CD14-positive monocyte (primary cell): ENCODE results near the gene HNMT. TPM values are rescaled to one million over a fixed set of nuclear protein-coding genes. Genes with fewer than 3 reads are reported as not detected.
A peak's percentile ranks its signal among the peaks of the same experiment; 100 is the strongest.

Experiments used
- DNase-seq, 3 donors: peaks; one replicate each; pipeline ENCODE4 v3.0.0-alpha.2; 2011 to 2022
- H2AFZ ChIP-seq: 2 replicates; pipeline ENCODE4 v1.6.0; 2012; ENCODE audit warnings: mild to moderate bottlenecking, low read depth, low read length, inconsistent platforms; ENCODE audit not compliant: insufficient read depth, poor library complexity, severe bottlenecking
- H3K27ac ChIP-seq, 2 donors: 1 replicate in 1 of 2; 2 replicates in 1 of 2; pipeline ENCODE4 v1.5.1; 2012 to 2013; ENCODE audit warnings: low read length in 2 of 2, control low read depth in 1 of 2, inconsistent platforms in 1 of 2, low read depth in 1 of 2, mild to moderate bottlenecking in 1 of 2
- H3K27me3 ChIP-seq, 2 donors: one replicate each; pipeline versions ENCODE4 v1.6.0 to v1.6.1; 2011 to 2013; ENCODE audit warnings: low read length in 2 of 2; ENCODE audit not compliant: control insufficient read depth in 2 of 2, insufficient read depth in 2 of 2
- H3K36me3 ChIP-seq, 2 donors: replicated peaks in 1 of 2; 1 replicate in 1 of 2; 2 replicates in 1 of 2; pipeline versions ENCODE4 v1.5.1 to v1.6.1; 2012 to 2013; ENCODE audit warnings: low read length in 2 of 2, control low read depth in 1 of 2, inconsistent platforms in 1 of 2, mild to moderate bottlenecking in 1 of 2; ENCODE audit not compliant: insufficient read depth in 2 of 2, control insufficient read depth in 1 of 2
- H3K4me1 ChIP-seq, 2 donors: 1 replicate in 1 of 2; 2 replicates in 1 of 2; pipeline versions ENCODE4 v1.5.1 to v1.6.1; 2012 to 2013; ENCODE audit warnings: low read length in 2 of 2, control low read depth in 1 of 2, inconsistent platforms in 1 of 2, mild to moderate bottlenecking in 1 of 2, moderate library complexity in 1 of 2; ENCODE audit not compliant: insufficient read depth in 2 of 2, control insufficient read depth in 1 of 2
- H3K4me2 ChIP-seq: replicated peaks from 2 replicates; pipeline ENCODE3; 2012; ENCODE audit warnings: low read length, moderate library complexity, mild to moderate bottlenecking; ENCODE audit not compliant: poor library complexity, severe bottlenecking; ENCODE audit errors: extremely low read depth
- H3K4me3 ChIP-seq, 3 experiments: fragments of 200-600 bp in 1 of 3; sonication (generic) in 1 of 3; replicated peaks in 1 of 3; 1 replicate in 2 of 3; 2 replicates in 1 of 3; pipeline ENCODE4 v1.5.1; 2011 to 2013; ENCODE audit warnings: low read length in 3 of 3, mild to moderate bottlenecking in 3 of 3, control low read depth in 2 of 3, low read depth in 2 of 3, inconsistent platforms in 1 of 3, moderate library complexity in 1 of 3
- H3K79me2 ChIP-seq: 2 replicates; pipeline ENCODE4 v1.6.0; 2012; ENCODE audit warnings: mild to moderate bottlenecking, control low read depth, inconsistent platforms, low read length, moderate library complexity; ENCODE audit not compliant: insufficient read depth
- H3K9ac ChIP-seq: 2 replicates; pipeline ENCODE4 v1.6.0; 2017; ENCODE audit warnings: low read length, mild to moderate bottlenecking; ENCODE audit not compliant: insufficient read depth, poor library complexity, severe bottlenecking
- H3K9me3 ChIP-seq, 2 donors: replicated peaks in 1 of 2; 1 replicate in 1 of 2; 2 replicates in 1 of 2; pipeline versions ENCODE4 v1.5.1 to v1.6.1; 2012 to 2013; ENCODE audit warnings: low read length in 2 of 2, control low read depth in 1 of 2; ENCODE audit not compliant: control insufficient read depth in 1 of 2, insufficient read depth in 1 of 2
- H4K20me1 ChIP-seq: 2 replicates; pipeline ENCODE4 v1.6.0; 2012; ENCODE audit warnings: mild to moderate bottlenecking, low read length, control low read depth, moderate library complexity; ENCODE audit not compliant: insufficient read depth
- H3K27ac Mint-ChIP-seq, 7 donors: one replicate each; pipeline ENCODE4 v1.8.0; 2020; ENCODE audit warnings: mild to moderate bottlenecking in 7 of 7, mixed read lengths in 7 of 7, moderate library complexity in 6 of 7, inconsistent platforms in 2 of 7
- H3K27me3 Mint-ChIP-seq, 3 donors: one replicate each; pipeline ENCODE4 v1.8.0; 2021 to 2022; ENCODE audit warnings: low read depth in 3 of 3, mild to moderate bottlenecking in 3 of 3, mixed read lengths in 3 of 3, moderate library complexity in 3 of 3, inconsistent platforms in 1 of 3
- H3K36me3 Mint-ChIP-seq, 2 donors: one replicate each; pipeline ENCODE4 v1.8.0; 2020; ENCODE audit warnings: mixed read lengths in 2 of 2, inconsistent platforms in 1 of 2, mild to moderate bottlenecking in 1 of 2
- H3K4me1 Mint-ChIP-seq: one replicate; pipeline ENCODE4 v1.8.0; 2020; ENCODE audit warnings: mild to moderate bottlenecking, mixed read lengths
- H3K4me3 Mint-ChIP-seq, 2 donors: one replicate each; pipeline ENCODE4 v1.8.0; 2020; ENCODE audit warnings: mild to moderate bottlenecking in 2 of 2, mixed read lengths in 2 of 2, moderate library complexity in 1 of 2
- H3K9me3 Mint-ChIP-seq, 7 donors: one replicate each; pipeline ENCODE4 v1.8.0; 2020 to 2022; ENCODE audit warnings: mixed read lengths in 7 of 7, mild to moderate bottlenecking in 6 of 7, moderate library complexity in 6 of 7, inconsistent platforms in 2 of 7
- WGBS: methylation state at CpG from one replicate; pipeline ENCODE4 v1.1.5; 2013; ENCODE audit warnings: missing lambda C conversion rate; ENCODE audit not compliant: insufficient coverage; 5-methylcytosine and 5-hydroxymethylcytosine counted together
- intact Hi-C, 2 donors: fragments of 100-400 bp; cut with micrococcal nuclease; formaldehyde crosslinking; loops; one replicate each; pipeline versions ENCODE4 v1.15.0 to v1.15.1; 2023
- polyA plus RNA-seq, 3 donors: library from polyadenylated mRNA; depleted of rRNA in 1 of 3; unstranded in 2 of 3; stranded (reverse) in 1 of 3; fragments of 300-500 nt in 2 of 3; fragments of >200 nt in 1 of 3; fragmentation: Illumina TruSeq in 2 of 3; gene quantifications; 1 replicate in 2 of 3; 2 replicates in 1 of 3; pipeline ENCODE4 v1.2.3, GENCODE V29; 2012 to 2021
- TF ChIP-seq, protein P1 (sequence below): fragments of 200-600 bp; IDR thresholded peaks from one replicate; pipeline ENCODE4 v1.8.0; 2022; ENCODE audit warnings: antibody characterized with exemption, mild to moderate bottlenecking

HNMT gene
- polyA plus RNA-seq, 3 donors: 83.0 to 118 (median 109) TPM

DNA sequence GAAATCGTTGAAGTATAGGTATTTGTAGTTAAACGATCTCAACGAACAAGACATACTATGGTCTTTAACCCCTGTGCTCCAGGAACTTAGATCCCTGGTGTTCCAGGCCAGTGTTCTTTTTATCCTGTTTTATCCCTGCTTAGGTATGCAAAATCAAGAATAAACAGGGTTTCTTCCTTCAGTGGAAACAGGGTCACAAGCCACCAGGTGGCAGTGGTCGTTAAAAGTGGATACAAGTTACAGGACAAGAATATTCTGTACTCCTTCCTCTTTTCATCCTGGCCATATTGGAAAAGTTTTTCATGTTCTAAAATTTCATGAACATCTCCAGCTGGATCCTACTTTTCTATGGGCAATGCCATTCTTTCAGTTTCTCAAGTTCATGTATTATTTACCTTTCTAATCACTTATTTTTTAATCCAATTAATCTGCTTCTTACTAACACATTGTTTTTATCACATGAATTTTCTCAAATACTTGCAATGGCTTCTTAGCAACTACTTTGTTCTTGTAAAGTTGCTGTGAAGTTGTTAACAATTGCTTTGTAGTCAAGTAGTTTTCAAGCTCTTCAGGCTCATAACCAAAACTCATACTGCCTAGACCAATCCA is 16.4 kb upstream of the HNMT start:
- no peak overlapping the region for H3K4me3 ChIP-seq
- peak overlapping the region in 1 of 7 donors; percentile 52 for H3K27ac Mint-ChIP-seq
- H3K9ac ChIP-seq: no peak overlapping the region
- H3K27me3 ChIP-seq: no peaks in the 10 kb centered on the region
- no peaks in the 10 kb centered on the region for H3K9me3 ChIP-seq
- no peaks in the 10 kb centered on the region for H3K79me2 ChIP-seq
- no peaks in the 10 kb centered on the region for H3K36me3 Mint-ChIP-seq
- H3K27me3 Mint-ChIP-seq: peaks cover 0 to 3% (median 3%) of the 10 kb centered on the region in 3 donors
- H3K4me2 ChIP-seq: no peak overlapping the region
- WGBS: 80% methylated on average over 1 of the region's 4 CpGs
- no peaks in the 10 kb centered on the region for H4K20me1 ChIP-seq
- TF ChIP-seq, protein P1, sequence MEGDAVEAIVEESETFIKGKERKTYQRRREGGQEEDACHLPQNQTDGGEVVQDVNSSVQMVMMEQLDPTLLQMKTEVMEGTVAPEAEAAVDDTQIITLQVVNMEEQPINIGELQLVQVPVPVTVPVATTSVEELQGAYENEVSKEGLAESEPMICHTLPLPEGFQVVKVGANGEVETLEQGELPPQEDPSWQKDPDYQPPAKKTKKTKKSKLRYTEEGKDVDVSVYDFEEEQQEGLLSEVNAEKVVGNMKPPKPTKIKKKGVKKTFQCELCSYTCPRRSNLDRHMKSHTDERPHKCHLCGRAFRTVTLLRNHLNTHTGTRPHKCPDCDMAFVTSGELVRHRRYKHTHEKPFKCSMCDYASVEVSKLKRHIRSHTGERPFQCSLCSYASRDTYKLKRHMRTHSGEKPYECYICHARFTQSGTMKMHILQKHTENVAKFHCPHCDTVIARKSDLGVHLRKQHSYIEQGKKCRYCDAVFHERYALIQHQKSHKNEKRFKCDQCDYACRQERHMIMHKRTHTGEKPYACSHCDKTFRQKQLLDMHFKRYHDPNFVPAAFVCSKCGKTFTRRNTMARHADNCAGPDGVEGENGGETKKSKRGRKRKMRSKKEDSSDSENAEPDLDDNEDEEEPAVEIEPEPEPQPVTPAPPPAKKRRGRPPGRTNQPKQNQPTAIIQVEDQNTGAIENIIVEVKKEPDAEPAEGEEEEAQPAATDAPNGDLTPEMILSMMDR: peak; percentile 76
- H3K9me3 Mint-ChIP-seq: peaks cover 0 to 5% (median 0%) of the 10 kb centered on the region in 7 donors
- H3K27ac ChIP-seq: no peak overlapping the region
- H3K4me3 Mint-ChIP-seq: no peak overlapping the region
- H3K36me3 ChIP-seq: no peaks in the 10 kb centered on the region
- H3K4me1 Mint-ChIP-seq: peaks cover 19% of the 10 kb centered on the region
- DNase-seq: peak; percentile 66 to 78 (median 78)
- intact Hi-C loops: loop anchor here (10.0 kb wide), 3 partner anchors 87 to 147 kb away; no protein-coding TSS in a partner anchor
- peaks cover 8 to 11% of the 10 kb centered on the region in 2 donors for H3K4me1 ChIP-seq
- H2AFZ ChIP-seq: no peak overlapping the region

DNA sequence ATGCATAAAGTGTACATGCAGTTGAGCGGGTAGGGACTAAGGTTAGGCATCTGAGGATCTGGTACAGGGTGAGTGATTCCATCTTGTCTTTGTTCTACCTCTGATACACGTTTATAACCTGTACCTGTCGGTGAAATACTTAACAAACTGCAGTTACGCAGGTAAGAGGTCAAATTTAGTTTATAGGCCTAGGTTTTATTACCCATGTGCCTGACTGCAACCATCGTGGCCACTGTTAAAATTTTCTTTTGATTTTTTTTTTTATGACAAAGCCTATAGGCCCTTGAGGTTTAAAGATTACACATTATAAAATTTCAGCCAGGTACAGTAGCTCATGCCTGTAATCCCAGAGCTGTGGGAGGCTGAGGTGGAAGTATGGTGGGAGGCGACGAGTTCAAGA is 15.4 kb upstream of the HNMT start:
- Mint-ChIP-seq H3K27ac (no peak overlapping the region), H3K36me3 (no peaks in the 10 kb centered on the region), H3K9me3 (peaks cover 0 to 5% (median 0%) of the 10 kb centered on the region in 7 donors), H3K27me3 (peaks cover 0 to 2% (median 0%) of the 10 kb centered on the region in 3 donors), H3K4me1 (peaks cover 23% of the 10 kb centered on the region), H3K4me3 (no peak overlapping the region)
- Histone ChIP-seq H3K9ac (no peak overlapping the region), H3K4me1 (peaks cover 9 to 15% of the 10 kb centered on the region in 2 donors), H3K4me3 (no peak overlapping the region), H3K9me3 (no peaks in the 10 kb centered on the region), H2AFZ (no peak overlapping the region), H3K36me3 (no peaks in the 10 kb centered on the region), H4K20me1 (no peaks in the 10 kb centered on the region), H3K27me3 (no peaks in the 10 kb centered on the region), H3K27ac (no peak overlapping the region), H3K4me2 (no peak overlapping the region), H3K79me2 (no peaks in the 10 kb centered on the region)
- WGBS: no CpG with 5 or more reads among the region's 7 CpGs
- TF ChIP-seq, protein P1: no peak
- intact Hi-C loops: loop anchor here (10.0 kb wide), 3 partner anchors 86 to 146 kb away; no protein-coding TSS in a partner anchor
- DNase-seq: no peak
